Fibroblast of mammary gland (primary cell): ENCODE results near the gene ZC3H12C.

ENCODE experiments used
- DNase-seq: peaks from one replicate; pipeline ENCODE4 v3.0.0-alpha.2; 2010; ENCODE audit warnings: low read depth
- H3K4me3 ChIP-seq: 2 replicates; pipeline ENCODE4 v1.5.1; 2011; ENCODE audit warnings: low read depth, mild to moderate bottlenecking, low read length, moderate library complexity; ENCODE audit not compliant: control insufficient read depth
- CTCF ChIP-seq: conservative IDR thresholded peaks from 2 replicates; pipeline ENCODE4 v1.5.1; 2011; ENCODE audit warnings: low read depth, low read length, inconsistent platforms; ENCODE audit not compliant: control insufficient read depth, insufficient read depth

The ZC3H12C gene

GRCh38 chr11:110092515-110093406, at the start of gene ZC3H12C:
Gene ZC3H12C, plus strand, starts transcription at chr11:110093392. Its CDS starts 20 bp downstream, at chr11:110093412.
- TF ChIP-seq CTCF, result peak; percentile 16
- H3K4me3 ChIP-seq, result peak within 1 kb of the TSS; percentile 69
- peak; percentile 84 for DNase-seq

- H3K4me3 ChIP-seq, result no peak overlapping the region
- TF ChIP-seq CTCF, result no peak
- DNase-seq, result no peak
Observed at GRCh38 chr11:110044226-110044968, 48.8 kb upstream of the ZC3H12C start.

- TF ChIP-seq CTCF, result no peak
- DNase-seq, result no peak
- H3K4me3 ChIP-seq, result no peak overlapping the region
Observed at GRCh38 chr11:110046775-110047380, 46.3 kb upstream of the ZC3H12C start.

DNA sequence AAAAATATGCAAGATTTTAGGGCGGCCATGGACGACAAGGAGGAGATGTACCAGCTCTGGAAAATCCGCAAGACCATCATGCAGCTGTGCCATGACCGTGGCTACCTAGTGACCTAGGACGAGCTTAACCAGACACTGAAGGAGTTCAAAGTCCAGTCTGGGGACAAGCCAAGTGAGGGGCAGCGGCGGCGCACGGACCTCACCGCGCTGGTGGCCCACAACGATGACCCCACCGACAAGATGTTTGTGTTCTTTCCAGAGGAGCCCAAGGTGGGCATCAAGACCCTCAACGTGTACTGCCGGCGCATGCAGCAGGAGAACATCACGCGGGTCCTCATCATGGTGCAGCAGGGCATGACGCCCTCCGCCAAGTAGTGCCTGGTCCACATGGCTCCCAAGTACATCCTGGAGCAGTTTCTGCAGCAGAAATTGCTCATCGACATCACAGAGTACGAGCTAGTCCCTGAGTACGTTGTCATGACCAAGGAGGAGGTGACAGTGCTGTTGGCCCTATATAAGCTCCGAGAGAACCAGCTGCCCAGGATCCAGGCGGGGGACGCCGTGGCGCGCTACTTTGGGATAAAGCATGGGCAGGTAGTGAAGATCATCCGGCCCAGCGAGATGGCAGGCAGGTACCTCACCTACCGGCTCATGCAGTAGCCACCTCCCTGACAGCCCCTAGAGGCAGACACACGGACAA, 43.5 kb upstream of the ZC3H12C start:
- no peak overlapping the region for H3K4me3 ChIP-seq
- TF ChIP-seq CTCF, result no peak
- no peak for DNase-seq

DNA sequence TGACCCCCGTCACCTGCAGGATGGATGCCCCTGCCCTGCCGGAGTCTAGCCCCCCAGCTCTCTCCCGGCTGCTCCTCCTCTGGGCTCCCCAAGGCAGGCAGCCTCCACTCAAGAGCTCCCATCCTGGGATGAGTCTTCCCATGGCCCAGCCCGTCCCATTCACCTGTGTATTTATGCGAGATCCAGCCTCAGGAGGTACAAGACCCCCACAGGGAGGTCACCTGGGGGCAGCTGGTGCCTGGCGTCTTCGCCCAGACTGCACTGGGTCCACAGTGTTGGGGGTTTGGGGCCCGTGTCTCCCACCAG, 43.0 kb upstream of the ZC3H12C start:
- no peak for DNase-seq
- no peak overlapping the region for H3K4me3 ChIP-seq
- no peak for TF ChIP-seq CTCF

DNA sequence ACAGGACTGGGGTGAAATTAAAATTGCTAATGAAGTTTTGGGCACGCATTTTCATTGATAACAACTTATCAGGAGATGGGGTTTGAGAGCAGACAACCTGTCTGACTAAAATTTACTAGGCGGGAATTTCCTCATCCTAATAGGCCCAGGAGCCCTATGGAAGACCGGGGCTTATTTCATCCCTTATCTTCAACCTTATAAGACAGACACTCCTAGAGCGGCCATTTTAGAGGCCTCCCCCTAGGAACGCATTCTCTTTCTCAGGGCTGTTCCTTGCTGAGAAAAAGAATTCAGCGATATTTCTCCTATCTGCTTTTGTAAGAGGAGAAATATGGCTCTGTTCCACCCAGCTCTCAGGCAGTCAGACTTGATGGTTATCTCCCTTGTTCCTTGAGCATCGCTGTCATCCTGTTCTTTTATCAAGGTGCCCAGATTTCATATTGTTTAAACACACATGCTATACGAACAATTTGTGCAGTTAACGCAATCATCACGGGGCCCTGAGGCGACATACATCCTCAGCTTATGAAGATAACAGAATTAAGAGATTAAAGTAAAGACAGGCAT, 39.3 kb upstream of the ZC3H12C start:
- no peak overlapping the region for H3K4me3 ChIP-seq
- no peak for TF ChIP-seq CTCF
- no peak for DNase-seq
